ENCODE results near the gene GPN3.
"Not testable (repeated sequence)": the region's sequence is repeated elsewhere in the genome, so short reads cannot be mapped to it uniquely, and the experiment has no call there.

GPN3 gene

DNA sequence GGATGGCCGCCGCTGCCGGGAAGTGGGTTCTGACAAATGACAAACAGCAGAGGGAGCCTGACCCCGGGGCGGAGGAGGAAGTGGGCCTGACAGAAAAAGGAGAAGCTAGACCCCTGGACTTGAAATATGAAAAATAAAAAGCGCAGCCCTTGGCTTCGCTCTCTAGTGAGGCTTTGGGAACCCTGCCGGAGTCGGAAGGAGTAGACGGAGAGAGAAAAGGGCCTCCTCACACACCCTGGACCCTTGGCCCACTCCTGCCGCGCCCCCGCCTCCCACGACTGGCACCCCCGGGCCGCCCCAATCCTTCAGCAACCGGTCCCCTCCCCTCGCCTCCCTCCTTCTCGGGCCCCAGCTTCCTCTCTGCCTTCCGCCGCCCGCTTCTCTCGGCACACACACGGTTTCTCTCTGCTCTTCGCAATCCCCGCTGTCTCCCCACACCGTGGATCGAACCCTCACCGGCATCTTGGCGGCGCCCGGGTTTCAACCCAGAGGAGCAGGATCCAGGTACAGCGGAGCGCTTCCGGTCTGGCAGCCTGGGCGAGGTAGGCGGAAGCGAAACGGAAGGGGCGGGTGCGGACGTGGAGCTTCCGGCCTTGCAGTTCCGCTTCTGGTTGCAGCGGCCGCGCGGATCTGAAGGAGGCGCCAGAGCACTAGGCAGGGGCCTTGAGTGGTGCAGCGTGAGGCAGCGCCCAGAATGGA is 18.1 kb downstream of the GPN3 start, which contains the start of gene ARPC3:
Gene ARPC3 (minus strand): TSS at position 539 of the 699 bp plus-strand sequence. CDS start 77 bp downstream, at position 462.
- H3K4me3 ChIP-seq (ENCODE audit: control insufficient read depth, low read depth, low read length) = peak within 1 kb of the TSS; percentile 97
- DNase-seq (ENCODE audit: low read depth) = peak; percentile 92
- TF ChIP-seq, protein P1, sequence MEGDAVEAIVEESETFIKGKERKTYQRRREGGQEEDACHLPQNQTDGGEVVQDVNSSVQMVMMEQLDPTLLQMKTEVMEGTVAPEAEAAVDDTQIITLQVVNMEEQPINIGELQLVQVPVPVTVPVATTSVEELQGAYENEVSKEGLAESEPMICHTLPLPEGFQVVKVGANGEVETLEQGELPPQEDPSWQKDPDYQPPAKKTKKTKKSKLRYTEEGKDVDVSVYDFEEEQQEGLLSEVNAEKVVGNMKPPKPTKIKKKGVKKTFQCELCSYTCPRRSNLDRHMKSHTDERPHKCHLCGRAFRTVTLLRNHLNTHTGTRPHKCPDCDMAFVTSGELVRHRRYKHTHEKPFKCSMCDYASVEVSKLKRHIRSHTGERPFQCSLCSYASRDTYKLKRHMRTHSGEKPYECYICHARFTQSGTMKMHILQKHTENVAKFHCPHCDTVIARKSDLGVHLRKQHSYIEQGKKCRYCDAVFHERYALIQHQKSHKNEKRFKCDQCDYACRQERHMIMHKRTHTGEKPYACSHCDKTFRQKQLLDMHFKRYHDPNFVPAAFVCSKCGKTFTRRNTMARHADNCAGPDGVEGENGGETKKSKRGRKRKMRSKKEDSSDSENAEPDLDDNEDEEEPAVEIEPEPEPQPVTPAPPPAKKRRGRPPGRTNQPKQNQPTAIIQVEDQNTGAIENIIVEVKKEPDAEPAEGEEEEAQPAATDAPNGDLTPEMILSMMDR (conservative IDR thresholded peaks at IDR 0.05; ENCODE audit: control insufficient read depth, insufficient read depth, low read depth, low read length) = peak; percentile 78

DNA sequence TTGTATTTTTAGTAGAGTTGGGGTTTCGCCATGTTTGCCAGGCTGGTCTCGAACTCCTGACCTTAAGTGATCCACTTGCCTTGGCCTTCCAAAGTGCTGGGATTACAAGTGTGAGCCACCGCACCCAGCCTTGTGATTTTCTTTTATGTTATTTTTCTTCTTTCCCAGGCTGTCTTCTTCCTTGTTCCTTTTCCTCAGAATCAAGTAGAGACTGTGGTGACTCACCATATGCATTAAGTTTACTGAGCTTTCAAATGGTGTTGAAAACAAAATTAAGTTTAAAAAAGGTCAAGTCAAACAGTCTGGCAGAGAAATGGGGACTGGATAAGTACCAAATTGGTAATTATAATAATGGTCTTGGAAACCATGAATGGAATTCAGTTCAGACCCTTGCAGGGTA is 23.6 kb downstream of the GPN3 start:
- TF ChIP-seq, protein P1 (conservative IDR thresholded peaks at IDR 0.05; ENCODE audit: control insufficient read depth, insufficient read depth, low read depth, low read length) = no peak
- DNase-seq (ENCODE audit: low read depth) = no peak
- H3K4me3 ChIP-seq (ENCODE audit: control insufficient read depth, low read depth, low read length) = no peak overlapping the region

DNA sequence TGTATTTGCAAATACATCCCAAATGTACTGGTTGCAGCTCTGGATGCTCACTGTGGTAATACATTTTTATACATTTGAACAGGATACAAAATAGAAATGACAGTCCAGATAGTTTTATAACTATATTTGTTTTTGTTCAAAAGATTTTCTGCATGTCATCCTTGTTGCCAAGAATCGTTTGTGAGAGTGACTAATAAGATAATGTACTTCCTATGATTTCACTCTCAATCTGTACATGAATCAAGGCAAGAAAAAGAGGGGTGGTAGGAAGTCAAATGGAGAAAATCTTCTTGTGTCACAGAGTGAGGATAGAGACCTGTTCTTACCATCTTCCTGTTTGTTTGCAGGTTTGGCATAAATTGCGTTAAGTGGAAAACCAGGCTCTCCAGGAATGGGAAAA is 31.8 kb downstream of the GPN3 start:
- TF ChIP-seq, protein P1 (conservative IDR thresholded peaks at IDR 0.05; ENCODE audit: control insufficient read depth, insufficient read depth, low read depth, low read length) = no peak
- no peak overlapping the region for H3K4me3 ChIP-seq (ENCODE audit: control insufficient read depth, low read depth, low read length)
- DNase-seq (ENCODE audit: low read depth) = peak; percentile 40

DNA sequence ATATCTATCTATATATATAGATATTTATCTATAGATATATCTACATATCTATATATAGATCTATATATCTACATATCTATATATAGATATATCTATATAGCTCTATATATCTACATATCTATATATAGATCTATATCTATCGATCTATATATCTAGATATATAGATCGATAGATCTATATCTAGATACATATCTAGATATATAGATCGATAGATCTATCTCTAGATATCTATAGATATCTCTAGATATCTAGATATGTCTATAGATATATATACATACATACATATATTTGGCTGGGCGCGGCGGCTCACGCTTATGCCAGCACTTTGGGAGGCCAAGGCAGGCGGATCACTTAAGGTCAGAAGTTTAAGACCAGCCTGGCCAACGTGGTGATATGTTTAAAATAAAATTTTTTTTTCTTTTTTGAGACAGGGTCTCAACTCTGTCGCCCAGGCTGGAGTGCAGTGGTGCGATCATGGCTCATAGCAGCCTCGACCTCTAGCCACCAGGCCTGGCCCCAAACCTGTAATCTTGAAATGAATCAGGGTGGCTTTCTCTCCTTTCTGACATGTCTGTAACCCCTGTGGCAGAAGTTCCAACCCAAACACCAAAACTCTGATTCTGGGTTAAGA is 36.0 kb downstream of the GPN3 start:
- TF ChIP-seq, protein P1 (conservative IDR thresholded peaks at IDR 0.05; ENCODE audit: control insufficient read depth, insufficient read depth, low read depth, low read length) = no peak
- peak overlapping the region; percentile 45 for H3K4me3 ChIP-seq (ENCODE audit: control insufficient read depth, low read depth, low read length)
- no peak for DNase-seq (ENCODE audit: low read depth)

DNA sequence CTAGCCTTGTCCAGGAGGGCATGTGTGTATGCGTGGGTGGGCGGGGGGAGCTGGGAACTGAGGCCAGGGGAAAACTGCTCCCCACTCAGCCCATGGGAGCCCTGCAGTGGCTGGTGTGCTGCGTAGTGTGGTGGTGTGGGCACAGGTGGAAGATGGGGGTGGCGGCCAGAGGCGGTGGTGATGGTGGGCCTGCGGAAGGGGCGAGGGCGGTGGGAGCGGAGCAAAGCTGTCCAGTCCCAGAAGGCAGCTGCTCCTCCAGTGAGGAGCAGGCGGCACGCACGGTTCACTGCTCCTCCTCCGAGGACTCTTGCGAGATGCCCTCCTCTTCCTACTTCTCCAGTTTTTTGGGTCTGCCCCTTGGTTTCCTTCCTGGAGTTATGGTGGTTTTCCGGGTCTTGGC is 38.4 kb downstream of the GPN3 start:
- DNase-seq (ENCODE audit: low read depth); H3K4me3 ChIP-seq (ENCODE audit: control insufficient read depth, low read depth, low read length): not testable (repeated sequence)

DNA sequence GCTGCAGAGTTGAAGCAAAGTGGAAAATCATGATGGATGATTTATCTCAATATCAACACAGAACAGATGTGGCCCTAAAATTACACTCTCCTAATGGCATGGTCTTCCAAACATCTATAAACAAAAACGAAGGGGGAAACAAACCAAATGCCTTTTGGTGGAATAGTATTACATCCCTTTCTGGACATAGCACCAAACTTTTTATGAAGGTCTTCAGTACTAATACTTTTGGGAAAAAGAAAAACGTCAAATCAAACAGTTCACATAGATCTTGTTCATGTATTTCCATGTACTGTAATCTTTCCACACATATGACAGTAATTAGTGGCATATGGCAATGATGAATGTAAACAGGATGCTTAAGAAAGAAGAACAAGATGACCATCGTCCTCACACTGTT is 41.7 kb downstream of the GPN3 start:
- TF ChIP-seq, protein P1 (conservative IDR thresholded peaks at IDR 0.05; ENCODE audit: control insufficient read depth, insufficient read depth, low read depth, low read length) = no peak
- H3K4me3 ChIP-seq (ENCODE audit: control insufficient read depth, low read depth, low read length) = no peak overlapping the region
- DNase-seq (ENCODE audit: low read depth) = peak; percentile 58

DNA sequence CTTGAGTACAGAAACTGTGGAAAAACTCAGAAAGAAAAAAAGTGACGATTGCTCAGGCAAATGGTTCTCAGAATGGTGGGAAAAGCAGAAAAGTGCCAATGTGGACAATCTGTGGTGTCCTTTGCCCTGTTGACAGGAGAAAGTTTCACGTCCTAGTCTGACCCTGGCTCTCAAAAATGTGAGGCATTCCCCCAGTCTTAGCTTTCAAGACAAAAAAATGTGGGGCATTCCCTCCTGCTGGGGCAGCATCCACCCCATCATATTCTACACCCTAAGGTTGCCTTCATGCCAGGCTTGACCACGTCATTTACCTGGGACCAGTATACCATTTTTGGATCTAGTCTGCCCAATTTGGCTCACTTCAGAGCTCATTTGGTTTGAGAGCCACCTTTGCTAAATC is 43.8 kb downstream of the GPN3 start:
- TF ChIP-seq, protein P1 (conservative IDR thresholded peaks at IDR 0.05; ENCODE audit: control insufficient read depth, insufficient read depth, low read depth, low read length) = no peak
- no peak overlapping the region for H3K4me3 ChIP-seq (ENCODE audit: control insufficient read depth, low read depth, low read length)
- no peak for DNase-seq (ENCODE audit: low read depth)
